MM.1S (cell line): ENCODE results near the gene SPECC1L.
"Not testable (repeated sequence)": the region's sequence is repeated elsewhere in the genome, so short reads cannot be mapped to it uniquely, and the experiment has no call there.

Source experiments
- EZH2 ChIP-seq: fragments of 300-600 bp; sonication (generic); optimal IDR thresholded peaks from 2 replicates; pipeline ENCODE3; 2017; ENCODE audit warnings: low read depth, mild to moderate bottlenecking, antibody characterized with exemption, low read length, mixed read lengths
- EZH2phosphoT487 ChIP-seq: fragments of 300-600 bp; sonication (generic); IDR thresholded peaks from 2 replicates; pipeline ENCODE4 v1.6.1; 2018; ENCODE audit warnings: antibody characterized with exemption, low read length
- TF ChIP-seq, protein P1 (sequence below): fragments of 300-600 bp; sonication (generic); IDR thresholded peaks from 2 replicates; pipeline ENCODE4 v1.5.1; 2016; ENCODE audit warnings: antibody characterized with exemption, low read length, mixed read lengths

DNA sequence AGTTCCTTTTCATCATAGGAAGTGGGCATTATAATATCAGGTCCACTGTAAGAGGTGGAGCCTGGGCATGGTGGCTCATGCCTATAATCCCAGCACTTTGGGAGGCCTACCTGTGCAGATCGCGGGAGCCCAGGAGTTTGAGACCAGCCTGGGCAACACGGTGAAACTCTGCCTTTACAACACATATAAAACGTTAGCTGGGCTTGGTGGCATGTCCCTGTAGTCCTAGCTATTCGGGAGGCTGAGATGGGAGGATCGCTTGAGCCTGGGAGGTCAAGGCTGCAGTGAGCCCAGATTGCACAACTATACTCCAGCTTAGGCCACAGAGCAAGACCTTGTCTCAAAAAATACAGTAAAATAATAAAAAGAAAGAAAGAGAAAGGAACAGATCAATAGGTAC lies 4.1 kb upstream of the SPECC1L start:
- not testable (repeated sequence) for TF ChIP-seq EZH2, EZH2phosphoT487
- TF ChIP-seq, protein P1, sequence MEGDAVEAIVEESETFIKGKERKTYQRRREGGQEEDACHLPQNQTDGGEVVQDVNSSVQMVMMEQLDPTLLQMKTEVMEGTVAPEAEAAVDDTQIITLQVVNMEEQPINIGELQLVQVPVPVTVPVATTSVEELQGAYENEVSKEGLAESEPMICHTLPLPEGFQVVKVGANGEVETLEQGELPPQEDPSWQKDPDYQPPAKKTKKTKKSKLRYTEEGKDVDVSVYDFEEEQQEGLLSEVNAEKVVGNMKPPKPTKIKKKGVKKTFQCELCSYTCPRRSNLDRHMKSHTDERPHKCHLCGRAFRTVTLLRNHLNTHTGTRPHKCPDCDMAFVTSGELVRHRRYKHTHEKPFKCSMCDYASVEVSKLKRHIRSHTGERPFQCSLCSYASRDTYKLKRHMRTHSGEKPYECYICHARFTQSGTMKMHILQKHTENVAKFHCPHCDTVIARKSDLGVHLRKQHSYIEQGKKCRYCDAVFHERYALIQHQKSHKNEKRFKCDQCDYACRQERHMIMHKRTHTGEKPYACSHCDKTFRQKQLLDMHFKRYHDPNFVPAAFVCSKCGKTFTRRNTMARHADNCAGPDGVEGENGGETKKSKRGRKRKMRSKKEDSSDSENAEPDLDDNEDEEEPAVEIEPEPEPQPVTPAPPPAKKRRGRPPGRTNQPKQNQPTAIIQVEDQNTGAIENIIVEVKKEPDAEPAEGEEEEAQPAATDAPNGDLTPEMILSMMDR: not testable (repeated sequence)
